Glomerular visceral epithelial cell (primary cell): ENCODE results near the gene AQP2.

Experiments used
- DNase-seq: peaks from one replicate; pipeline ENCODE4 v3.0.0-alpha.2; 2016; ENCODE audit errors: extremely low spot score

AQP2 gene, protein sequence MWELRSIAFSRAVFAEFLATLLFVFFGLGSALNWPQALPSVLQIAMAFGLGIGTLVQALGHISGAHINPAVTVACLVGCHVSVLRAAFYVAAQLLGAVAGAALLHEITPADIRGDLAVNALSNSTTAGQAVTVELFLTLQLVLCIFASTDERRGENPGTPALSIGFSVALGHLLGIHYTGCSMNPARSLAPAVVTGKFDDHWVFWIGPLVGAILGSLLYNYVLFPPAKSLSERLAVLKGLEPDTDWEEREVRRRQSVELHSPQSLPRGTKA

DNA sequence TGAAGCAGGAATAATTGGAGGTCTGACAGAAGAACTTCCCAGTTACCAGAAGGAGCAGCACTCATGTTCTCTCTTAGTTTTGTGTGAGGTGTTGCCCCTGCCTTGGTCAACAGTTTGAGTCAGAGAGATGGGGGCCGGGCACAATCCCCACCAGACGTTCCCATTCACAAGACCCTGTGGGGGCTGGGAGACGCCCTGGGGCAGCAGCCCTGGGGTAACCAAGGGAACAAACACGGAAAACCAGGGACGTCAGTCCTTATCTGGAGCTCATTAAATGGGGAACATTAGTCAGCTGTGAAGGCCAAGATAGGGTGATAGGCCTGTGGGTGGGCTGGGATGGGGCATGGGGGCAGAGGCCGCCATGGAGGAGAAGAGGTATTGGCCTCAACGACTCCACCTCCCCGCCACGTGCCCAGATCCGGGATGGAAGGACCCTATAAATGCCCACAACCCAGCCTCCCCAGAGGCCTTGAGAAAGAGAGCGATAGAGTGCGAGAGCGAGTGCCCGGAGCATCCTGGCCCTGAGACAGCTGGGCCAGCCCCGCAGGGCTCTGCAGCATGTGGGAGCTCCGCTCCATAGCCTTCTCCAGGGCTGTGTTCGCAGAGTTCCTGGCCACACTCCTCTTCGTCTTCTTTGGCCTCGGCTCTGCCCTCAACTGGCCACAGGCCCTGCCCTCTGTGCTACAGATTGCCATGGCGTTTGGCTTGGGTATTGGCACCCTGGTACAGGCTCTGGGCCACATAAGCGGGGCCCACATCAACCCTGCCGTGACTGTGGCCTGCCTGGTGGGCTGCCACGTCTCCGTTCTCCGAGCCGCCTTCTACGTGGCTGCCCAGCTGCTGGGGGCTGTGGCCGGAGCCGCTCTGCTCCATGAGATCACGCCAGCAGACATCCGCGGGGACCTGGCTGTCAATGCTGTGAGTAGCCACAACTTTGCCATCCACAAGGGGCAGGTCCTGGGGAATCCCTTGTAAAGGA is at the start of gene AQP2:
Gene AQP2, plus strand, starts transcription at position 465 of the 979 bp plus-strand sequence. Its CDS starts 94 bp downstream, at position 559.
- DNase-seq, result no peak

DNA sequence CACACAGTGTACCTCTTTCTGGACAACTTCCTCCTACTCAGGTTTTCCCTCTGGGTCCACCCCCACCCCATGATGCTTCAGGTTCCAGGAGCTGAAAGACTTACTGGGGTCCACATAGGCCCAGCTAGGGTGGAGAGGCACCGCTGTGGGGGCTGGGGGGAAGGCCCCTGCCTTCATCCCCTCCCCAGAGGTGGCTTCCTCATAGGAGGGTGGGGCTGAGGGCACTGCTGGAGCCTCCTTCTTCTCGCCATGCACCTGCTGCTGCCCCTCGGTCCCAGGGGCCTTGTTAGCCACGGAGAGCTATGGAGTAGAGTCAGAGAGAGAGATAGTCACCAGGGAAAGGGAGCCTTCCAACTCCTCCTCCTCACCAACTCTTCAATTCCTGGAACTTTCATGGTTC is 49.5 kb upstream of the AQP2 start:
- no peak for DNase-seq

DNA sequence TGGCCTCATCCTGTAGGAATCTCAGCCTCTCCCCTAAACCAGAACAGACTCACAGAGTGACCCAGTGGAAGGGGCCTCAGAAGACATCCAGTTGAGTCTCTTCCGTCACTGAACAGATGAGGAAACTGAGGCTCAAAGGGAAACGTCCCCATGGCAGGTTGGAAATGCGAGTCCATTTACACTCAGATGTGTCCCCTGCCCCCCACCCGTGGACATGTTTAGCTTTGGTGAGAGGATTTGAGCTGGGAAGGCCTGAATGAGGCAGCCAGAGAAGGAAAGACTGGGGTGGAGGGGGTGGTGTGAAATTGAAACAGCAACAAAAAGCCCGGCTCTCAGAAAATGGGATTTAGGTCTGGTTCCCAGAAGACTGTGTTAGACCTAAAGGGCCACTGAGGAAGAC is 48.6 kb upstream of the AQP2 start:
- DNase-seq, result no peak

DNA sequence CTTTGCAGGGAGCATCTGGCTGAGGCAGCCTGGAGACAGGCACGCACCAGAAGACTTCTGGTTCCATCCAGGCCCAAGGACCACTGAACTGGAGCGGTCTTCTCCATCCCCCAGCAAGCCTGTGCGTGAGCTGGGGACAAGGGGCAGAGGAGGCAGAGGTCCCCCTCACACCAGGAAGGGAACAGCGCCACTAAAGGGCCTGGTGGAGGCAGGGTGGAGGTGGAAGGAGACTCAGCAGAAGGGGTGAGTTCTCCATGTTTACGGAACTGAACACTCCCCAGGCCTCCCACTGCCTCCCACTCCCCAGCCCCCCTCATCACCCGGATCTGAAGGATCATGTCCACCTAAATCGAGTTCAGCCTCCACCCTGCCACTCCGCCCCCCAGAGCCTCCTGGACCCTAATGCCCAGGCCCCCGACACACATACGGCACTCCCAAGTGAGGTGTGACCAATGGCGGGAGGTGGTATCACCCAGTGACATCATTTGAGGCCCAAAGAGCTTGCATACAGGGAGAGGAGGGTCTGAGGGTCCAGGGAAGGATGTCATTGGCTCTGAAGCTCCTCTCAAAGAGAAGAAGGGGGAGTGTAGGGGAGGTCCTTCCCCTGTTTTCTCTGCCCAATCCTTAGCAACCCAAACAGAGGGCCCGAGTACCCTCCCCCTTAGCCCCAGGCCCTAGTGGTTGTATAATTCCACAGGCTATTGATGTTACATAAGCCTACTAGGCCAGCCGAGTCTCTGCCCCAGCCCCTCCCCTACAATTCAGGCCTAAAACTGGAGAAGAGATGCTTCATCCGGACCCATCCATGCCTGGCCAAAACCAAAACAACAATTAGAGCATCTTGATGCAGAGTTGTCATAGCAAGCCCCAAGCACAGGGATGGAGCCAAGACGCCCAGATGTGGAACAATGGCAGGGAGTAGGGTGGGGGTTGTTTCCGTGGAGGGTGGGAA is 47.9 kb upstream of the AQP2 start:
- no peak for DNase-seq

DNA sequence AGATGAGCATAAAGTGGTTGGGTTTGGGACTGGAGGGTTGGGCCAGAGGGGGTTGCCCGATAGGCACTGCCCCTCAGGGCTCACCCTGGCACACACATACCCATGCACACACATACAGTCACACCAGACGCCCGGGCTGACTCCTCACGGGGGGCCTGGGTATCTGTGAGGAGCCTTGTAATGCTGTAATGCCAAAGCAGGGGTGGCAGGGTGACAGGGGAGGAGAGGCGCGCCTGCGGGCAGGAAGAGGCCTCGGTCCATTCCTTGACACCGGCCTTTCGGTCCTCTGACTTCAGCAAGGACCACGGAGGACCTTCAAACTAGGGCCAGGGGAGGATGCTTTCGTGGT is 47.2 kb upstream of the AQP2 start:
- no peak for DNase-seq

DNA sequence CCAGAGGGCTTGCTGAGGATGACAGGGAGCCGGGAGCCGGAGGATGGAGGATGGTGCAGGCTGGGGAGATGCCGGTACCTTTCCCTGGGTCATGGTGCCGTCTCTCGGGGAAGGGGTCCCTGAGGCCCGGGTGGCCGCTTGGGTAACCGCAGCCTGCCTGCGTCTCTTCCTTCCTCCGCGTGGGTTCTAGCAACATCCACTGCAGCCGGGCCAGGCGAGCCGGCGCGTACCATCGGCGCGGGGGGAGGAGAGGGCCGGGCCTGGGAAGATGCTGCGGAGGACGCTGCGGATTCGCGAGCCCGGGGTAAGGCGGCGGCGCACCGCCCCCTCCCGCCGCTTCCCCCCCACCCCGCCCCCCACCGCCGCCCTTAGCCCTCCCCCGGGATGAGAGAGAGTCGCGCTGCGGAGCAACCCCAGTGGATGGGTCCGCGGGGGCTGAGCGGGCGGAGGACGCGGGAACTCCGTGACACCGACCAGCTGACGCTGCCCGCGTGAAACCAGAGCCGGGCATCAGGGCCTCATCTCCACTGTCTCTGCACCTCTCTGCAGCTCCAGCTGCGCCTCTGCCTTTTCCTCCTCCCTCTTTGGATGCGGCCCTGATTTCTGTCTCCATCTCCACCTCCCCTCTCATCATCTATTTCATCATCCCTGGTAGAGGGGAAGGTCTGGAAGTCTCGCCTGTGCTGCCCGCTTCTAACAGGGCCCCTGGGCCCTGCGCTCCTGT is 46.7 kb upstream of the AQP2 start, which contains the start of gene FAIM2:
Gene FAIM2, minus strand, starts transcription at position 201 of the 724 bp plus-strand sequence. Its CDS starts 108 bp downstream, at position 93.
- DNase-seq, result no peak

DNA sequence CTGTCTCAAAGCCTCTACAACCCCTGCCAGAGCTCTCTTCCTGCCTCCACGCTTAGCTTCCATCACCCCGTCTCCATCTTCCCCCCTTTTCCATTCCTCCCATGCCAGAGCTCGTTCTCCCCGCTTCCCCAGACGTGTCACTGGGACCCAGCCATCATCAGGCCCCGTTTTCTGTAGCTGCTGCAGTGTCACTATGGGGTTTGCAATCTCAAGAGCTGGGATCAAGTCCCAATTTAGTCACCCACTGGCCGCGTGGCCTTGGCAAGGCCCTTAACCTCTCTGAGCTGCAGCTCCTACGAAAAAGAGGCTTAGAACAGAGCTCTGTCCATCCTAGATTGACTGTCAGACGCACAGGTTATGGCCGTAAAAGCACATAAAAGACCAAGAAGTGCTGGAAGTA is 45.9 kb upstream of the AQP2 start:
- no peak for DNase-seq

DNA sequence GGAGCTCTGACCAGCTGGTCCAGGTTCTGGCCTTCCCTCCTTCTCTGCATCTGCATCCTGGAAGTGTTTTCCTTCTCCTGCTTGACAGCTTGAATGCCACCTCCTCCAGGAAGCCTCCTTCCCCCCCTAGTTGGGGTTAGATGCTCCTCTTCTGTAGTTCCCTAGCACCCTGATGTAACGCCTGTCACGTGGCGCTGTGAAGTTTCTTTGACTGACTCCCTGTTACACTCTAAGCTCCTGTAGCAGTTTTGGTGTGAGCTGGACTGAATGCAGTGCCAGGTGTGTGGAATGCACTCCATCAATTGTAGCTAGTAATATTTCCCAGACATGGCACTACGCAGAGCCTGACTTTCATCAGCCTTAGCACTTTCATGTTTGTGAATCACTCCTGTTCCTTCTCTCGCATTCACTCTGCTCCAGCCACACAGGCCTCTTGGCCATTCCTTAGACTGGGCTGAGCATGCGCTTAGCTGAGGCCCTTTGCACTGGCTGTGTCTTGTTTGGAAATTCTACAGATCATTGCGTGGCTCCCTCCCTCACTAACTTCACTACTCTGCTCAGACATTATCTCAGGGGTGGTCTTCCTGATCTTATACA is 44.7 kb upstream of the AQP2 start:
- no peak for DNase-seq

DNA sequence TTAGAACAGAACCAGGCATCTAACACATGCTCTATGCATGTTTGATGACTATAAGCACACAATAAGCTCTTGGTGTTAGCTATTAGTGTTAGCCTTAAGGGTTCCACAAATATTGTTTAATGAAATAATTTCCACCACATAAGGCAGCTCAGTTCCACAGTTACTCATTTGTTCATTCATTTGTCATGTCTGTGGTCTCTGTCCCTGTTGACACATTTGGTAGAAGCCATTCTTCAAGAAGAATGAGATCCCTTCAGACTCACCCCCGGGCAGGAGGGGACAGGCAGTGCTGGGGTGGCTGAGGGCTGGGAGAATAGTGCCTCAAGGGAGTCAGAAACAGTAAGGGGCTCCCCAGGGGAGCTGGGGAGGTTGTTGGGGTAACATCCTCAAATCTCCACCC is 43.2 kb upstream of the AQP2 start:
- DNase-seq, result no peak

DNA sequence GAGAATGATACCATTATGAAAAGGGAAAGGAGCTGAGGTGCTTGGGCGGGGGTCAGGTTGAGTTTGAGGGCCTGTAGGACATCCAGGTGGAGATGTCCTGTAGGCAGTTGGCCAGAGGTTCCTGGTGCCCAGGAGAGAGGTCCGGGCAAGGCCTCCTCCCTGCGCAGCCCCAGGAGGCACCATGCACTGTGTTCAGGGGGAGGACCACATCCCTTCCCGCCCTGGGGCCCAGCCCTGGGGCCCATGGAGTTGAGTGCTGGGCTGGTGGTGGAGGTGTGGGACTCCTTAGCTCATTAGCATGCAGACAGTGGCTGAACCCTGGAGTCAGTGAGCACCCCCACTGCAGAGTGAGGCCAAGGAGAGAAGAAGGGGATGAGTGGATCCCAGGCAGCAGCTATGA is 41.2 kb upstream of the AQP2 start:
- DNase-seq, result no peak

DNA sequence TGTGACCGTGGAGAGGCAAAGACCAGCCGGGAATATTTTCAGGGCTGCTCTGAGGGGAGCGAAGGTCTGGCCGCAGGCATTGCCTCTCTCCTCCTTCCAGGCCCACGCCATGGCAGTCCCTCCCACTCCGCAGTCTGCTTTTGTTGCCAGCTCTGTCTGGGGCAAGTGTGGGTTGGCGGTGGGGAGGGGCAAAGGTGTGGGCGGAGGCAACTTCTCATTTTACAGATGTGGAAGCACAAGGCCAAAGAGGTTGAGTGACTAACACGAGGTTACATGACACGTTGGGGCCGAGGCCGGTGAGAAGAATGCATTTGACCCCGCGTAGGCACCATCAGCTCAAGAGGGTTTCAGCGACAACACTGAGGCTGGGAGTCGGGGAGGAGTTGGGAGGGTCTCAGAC is 40.7 kb upstream of the AQP2 start:
- peak; percentile 16 for DNase-seq

DNA sequence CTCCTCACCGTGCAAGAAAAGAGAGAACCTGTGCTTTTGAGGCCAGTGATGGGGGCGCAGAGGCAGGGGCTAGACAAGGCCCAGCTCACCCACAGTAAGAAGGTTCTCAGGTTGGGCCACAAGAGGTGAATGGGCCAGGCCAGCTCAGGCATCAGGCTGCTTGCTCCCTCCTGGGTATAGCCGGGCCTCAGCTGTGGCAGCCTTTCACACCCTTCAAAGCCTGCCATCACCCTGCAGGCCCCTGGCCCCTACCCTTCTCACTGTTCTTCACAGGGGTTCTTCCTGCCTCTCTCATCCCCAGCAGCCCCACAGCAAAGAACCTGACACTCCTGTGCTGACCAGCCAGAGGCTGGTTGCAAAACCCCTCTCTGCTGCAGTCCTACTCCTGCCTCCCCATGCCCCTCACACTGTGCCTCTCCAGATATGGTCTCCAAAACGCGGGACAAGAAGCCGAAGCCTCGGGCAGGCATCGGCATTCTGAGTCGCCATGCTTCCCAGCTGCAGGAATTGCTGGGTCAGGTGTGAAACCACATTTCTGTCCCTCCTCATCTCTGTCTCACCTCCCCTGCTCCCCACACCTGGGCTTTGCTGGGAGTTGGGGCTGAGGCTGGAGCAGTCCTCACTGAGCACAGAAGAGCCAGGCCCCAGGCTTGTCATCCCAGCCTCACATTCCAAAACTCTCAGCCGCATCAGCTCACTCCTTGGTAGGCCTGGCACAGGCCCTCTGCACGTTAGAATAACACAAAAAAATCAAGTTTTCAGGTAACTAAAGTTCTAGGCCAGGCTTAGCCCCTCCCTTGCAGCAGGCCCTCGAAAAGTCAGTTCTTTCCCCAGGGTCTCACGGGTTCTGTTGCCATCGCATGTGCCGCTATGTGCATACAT is 40.0 kb upstream of the AQP2 start:
- DNase-seq, result no peak

DNA sequence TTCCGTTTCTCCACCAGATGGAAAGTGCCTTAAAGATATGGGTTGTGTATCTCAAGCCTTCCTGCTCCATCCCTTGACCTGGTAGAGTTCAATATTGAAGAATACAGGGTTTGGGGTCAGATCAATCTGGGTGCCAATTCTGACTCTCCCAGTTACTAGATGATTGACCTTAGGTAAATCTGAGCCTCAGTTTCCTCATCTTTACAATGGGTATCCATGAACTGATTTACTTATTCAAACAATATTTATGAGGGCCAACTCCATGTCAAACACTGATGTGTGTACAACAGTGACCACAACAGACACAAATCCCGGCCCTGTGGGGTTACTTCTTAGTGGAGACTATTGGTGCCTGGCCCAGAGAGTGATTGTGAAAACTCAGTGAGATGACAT is 39.3 kb upstream of the AQP2 start:
- no peak for DNase-seq

DNA sequence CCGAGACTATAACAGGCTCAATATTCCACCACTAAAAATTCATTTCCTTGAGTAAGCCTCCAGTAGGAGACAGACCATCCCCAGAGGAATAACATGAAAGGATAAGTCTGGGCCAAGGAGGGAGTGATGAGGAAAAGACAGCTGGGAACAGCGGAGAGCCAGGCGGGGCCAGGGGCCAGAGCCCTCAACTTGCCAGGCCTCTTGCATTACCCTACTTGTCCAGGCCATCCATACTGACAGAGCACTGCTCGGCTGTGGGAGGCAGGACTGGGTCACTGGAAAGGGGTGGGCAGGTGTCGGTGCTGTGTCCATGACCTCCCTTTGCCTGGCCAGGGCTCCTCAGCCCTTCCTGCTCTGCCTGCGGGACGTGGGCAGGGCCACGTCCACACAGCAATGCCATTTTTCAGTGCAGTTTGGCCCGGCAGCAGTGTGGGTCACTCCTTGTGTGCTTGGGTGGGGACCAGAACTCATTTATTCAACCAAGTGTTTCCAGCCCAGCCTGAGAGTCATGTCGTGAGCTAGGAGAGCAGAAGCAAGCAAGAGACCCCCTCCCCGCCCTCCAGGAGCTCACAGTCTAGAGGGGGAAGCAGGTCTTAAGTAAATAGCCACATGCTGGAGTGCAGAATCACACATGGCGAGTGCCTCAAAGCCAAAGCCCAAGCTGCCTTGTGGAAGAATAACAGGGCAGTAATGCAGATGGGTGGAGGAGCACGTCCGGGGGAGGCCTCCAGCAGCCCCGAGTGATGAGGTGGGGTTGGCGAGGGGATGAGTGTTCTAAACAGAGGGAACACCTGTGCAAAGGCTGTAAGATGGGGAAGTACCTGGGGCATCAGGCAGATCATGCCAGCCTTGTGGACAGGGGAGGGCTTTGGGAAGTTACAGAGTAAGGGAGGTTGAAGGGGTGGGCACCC is 37.9 kb upstream of the AQP2 start:
- no peak for DNase-seq

DNA sequence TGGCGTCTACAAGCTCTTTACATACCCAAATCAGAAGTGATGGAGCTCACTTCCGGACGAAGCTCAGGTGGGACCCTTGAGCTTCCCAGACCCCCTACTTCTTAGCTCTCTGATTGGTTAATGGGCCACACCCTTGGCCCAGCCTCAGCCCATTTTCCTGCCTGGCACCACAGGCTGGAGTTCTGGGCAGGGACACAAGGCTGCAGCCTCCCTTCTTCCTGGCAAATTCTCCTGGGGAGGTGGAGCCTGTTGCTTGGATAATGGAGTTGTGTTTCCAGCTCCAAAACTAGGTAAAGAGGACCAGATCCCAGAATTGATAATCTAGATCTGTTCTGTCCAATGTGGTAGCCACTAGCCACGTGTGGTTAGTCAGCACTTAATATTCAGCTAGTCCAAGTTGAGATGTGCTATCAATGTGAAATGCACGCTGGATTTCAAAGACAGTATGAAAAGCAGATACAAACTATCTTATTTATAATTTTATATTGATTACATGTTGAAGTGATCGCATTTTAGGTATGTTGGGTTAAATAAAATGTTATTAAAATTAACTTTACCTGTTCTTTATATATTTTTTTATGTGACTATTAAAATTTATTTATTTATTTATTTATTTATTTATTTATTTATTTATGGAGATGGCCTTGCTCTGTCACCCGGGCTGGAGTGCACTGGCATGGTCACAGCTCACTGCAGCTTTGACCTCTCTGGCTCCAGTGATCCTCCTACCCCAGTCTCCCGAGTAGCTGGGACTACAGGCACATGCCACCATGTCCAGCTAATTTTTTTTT is 34.2 kb upstream of the AQP2 start:
- no peak for DNase-seq

DNA sequence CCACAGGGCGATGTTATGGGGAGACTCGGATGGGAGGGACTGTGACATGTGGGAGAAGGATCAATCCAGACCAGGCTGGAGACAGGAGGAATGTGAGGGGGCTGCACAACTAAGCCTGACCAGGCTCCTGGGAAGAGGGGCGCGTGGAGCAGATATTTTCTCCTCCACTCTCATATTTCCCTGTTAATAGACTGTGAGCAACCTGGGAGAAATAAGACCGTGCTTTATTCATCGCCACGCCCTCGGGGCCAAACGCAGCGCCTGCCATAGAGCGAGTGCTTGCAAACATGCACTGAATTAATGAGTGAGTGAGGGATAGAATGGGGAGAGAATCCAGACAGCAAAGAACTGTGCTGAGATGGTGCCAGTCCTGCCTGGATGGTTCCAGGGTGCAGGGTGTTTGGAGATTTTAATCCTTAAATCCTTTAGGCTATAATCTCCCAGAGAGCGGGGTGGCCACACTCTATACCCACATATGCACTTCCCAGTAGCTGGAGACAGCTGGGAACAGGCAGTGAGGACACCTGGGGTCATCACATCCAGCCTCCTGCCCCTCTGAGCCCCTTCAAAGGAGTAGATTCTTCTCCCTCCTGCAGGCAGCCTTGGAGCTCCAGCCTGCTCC is 33.3 kb upstream of the AQP2 start:
- DNase-seq, result no peak

DNA sequence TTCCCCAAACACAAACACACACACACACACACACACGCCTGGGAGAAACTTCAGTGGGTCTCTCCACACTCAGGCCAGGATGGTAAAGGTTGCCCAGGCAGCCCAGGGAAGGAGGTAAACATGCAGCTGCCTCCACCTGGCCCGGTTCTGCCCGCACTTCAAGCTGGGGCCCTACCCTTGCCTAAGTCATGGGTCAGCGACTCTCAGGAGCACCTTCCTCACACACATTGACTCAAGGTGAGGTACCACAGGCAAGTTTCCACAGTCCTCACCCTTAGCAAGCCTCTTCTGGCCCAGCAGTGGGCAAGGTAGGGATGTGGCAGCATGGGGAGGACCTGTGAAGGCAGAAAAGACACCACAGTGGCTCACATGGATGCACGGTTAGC is 32.8 kb upstream of the AQP2 start:
- no peak for DNase-seq
